DOHH2 (cell line): Measurements from ENCODE around the gene AUTS2.

ENCODE experiments used
- H3F3A ChIP-seq: fragments of 200-600 bp; sonication (generic), shearing (Covaris generic); 2 replicates; pipeline ENCODE4 v1.6.0; 2016; ENCODE audit warnings: antibody characterized with exemption, mild to moderate bottlenecking; ENCODE audit not compliant: control insufficient read depth, insufficient read depth
- H3K27ac ChIP-seq: fragments of 200-600 bp; sonication (generic); 2 replicates; pipeline ENCODE4 v1.5.1; 2014; ENCODE audit warnings: low read depth, mild to moderate bottlenecking, low read length, moderate library complexity
- H3K27me3 ChIP-seq: fragments of 200-600 bp; sonication (generic); 2 replicates; pipeline ENCODE4 v1.6.1; 2014; ENCODE audit warnings: mild to moderate bottlenecking, low read length, mixed read lengths; ENCODE audit not compliant: control insufficient read depth
- H3K36me3 ChIP-seq: fragments of 200-600 bp; sonication (generic); 2 replicates; pipeline ENCODE4 v1.6.1; 2014; ENCODE audit warnings: mild to moderate bottlenecking, low read length, moderate library complexity, mixed read lengths; ENCODE audit not compliant: control insufficient read depth
- H3K4me1 ChIP-seq: fragments of 200-600 bp; sonication (generic); 2 replicates; pipeline ENCODE4 v1.6.1; 2014; ENCODE audit warnings: mild to moderate bottlenecking, low read length, mixed read lengths; ENCODE audit not compliant: control insufficient read depth
- H3K4me2 ChIP-seq: fragments of 200-600 bp; sonication (generic); 2 replicates; pipeline ENCODE4 v1.6.0; 2014; ENCODE audit warnings: mild to moderate bottlenecking, low read length, moderate library complexity
- H3K4me3 ChIP-seq: fragments of 200-600 bp; sonication (generic); 2 replicates; pipeline ENCODE4 v1.5.1; 2014; ENCODE audit warnings: mild to moderate bottlenecking, low read length, mixed read lengths
- H3K79me2 ChIP-seq: fragments of 200-600 bp; sonication (generic); 2 replicates; pipeline ENCODE4 v1.6.1; 2014; ENCODE audit warnings: mild to moderate bottlenecking, low read length, mixed read lengths; ENCODE audit not compliant: control insufficient read depth
- H3K9me2 ChIP-seq: fragments of 200-600 bp; sonication (generic); replicated peaks from 2 replicates; pipeline ENCODE4 v1.6.1; 2014; ENCODE audit warnings: mild to moderate bottlenecking, low read length, mixed read lengths; ENCODE audit not compliant: control insufficient read depth
- H3K9me3 ChIP-seq: fragments of 200-600 bp; sonication (generic); 2 replicates; pipeline ENCODE4 v1.6.1; 2014; ENCODE audit warnings: antibody characterized with exemption, low read length, mixed read lengths; ENCODE audit not compliant: control insufficient read depth, insufficient read depth
- H4K20me1 ChIP-seq: fragments of 200-600 bp; sonication (generic); 2 replicates; pipeline ENCODE4 v1.6.0; 2014; ENCODE audit warnings: low read depth, mild to moderate bottlenecking, antibody characterized with exemption, low read length, moderate library complexity; ENCODE audit not compliant: control insufficient read depth, insufficient read depth
- EZH2phosphoT487 ChIP-seq: fragments of 200-600 bp; sonication (generic); IDR thresholded peaks from 2 replicates; pipeline ENCODE4 v1.6.1; 2017; ENCODE audit warnings: borderline replicate concordance, mild to moderate bottlenecking, antibody characterized with exemption, low read length, moderate library complexity, mixed read lengths
- TF ChIP-seq, protein P1 (sequence below): fragments of 200-600 bp; sonication (generic); IDR thresholded peaks from one replicate; pipeline ENCODE4 v1.5.1; 2014; ENCODE audit warnings: antibody characterized with exemption, mild to moderate bottlenecking, low read depth, low read length; ENCODE audit not compliant: poor library complexity, severe bottlenecking

The AUTS2 gene

DNA sequence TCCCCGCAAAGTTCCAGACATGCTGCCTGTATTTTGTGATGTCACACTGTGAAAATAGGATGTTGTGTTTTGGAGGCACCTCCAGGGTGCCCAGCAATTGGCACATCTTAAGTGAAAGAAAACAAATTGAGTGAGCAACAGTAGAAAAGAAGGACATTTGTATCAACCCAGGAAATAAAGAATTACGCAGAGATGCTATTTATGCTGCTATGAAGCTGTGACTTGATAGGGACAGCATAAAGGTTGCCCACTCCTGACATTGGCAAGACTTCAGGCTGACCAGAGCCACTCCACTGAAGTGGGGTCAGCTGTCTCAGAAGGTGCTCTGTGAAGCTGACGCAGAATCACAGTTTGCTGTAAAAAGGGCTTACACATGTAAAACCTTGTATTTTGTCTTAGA is 803.8 kb downstream of the AUTS2 start:
- Histone ChIP-seq H3F3A (peaks cover 23% of the 10 kb centered on the region), H3K9me2 (no peaks in the 10 kb centered on the region), H3K79me2 (no peaks in the 10 kb centered on the region), H3K4me3 (no peak overlapping the region), H3K36me3 (peaks cover 6% of the 10 kb centered on the region), H3K4me1 (peaks cover 69% of the 10 kb centered on the region), H3K4me2 (peak overlapping the region; percentile 53; the same call in 1 of the 2 replicates), H3K27ac (no peak overlapping the region), H3K27me3 (no peaks in the 10 kb centered on the region), H4K20me1 (no peaks in the 10 kb centered on the region), H3K9me3 (no peaks in the 10 kb centered on the region)
- TF ChIP-seq, protein P1, sequence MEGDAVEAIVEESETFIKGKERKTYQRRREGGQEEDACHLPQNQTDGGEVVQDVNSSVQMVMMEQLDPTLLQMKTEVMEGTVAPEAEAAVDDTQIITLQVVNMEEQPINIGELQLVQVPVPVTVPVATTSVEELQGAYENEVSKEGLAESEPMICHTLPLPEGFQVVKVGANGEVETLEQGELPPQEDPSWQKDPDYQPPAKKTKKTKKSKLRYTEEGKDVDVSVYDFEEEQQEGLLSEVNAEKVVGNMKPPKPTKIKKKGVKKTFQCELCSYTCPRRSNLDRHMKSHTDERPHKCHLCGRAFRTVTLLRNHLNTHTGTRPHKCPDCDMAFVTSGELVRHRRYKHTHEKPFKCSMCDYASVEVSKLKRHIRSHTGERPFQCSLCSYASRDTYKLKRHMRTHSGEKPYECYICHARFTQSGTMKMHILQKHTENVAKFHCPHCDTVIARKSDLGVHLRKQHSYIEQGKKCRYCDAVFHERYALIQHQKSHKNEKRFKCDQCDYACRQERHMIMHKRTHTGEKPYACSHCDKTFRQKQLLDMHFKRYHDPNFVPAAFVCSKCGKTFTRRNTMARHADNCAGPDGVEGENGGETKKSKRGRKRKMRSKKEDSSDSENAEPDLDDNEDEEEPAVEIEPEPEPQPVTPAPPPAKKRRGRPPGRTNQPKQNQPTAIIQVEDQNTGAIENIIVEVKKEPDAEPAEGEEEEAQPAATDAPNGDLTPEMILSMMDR = no peak
- TF ChIP-seq EZH2phosphoT487 = no peak

DNA sequence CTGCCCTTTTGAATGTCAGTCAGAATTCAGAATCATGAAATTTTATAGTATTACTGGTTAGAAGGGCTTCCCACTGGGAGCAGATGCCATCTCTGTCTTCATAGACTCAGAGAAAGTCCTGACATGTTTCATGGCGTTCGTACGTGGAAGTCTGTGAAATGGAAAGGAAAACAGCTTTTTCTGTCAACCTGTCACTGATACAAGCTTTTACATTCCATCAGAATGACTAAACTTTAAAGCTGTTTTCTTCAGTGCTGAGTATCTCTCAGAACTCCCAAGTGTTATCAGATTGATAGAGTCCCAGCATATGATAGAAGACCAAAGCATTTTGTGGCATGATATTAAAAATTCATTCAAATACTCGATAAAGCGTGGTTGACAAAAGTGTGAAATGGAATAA is 807.0 kb downstream of the AUTS2 start:
- Histone ChIP-seq H3K4me1 (peaks cover 90% of the 10 kb centered on the region), H3K79me2 (no peaks in the 10 kb centered on the region), H3K36me3 (peaks cover 6% of the 10 kb centered on the region), H4K20me1 (no peaks in the 10 kb centered on the region), H3K9me3 (no peaks in the 10 kb centered on the region), H3K27me3 (no peaks in the 10 kb centered on the region), H3K4me2 (peak overlapping the region; percentile 80), H3K9me2 (no peaks in the 10 kb centered on the region), H3K4me3 (peak overlapping the region; percentile 60), H3K27ac (peak overlapping the region; percentile 90), H3F3A (peaks cover 52% of the 10 kb centered on the region)
- no peak for TF ChIP-seq EZH2phosphoT487
- TF ChIP-seq, protein P1 = no peak

DNA sequence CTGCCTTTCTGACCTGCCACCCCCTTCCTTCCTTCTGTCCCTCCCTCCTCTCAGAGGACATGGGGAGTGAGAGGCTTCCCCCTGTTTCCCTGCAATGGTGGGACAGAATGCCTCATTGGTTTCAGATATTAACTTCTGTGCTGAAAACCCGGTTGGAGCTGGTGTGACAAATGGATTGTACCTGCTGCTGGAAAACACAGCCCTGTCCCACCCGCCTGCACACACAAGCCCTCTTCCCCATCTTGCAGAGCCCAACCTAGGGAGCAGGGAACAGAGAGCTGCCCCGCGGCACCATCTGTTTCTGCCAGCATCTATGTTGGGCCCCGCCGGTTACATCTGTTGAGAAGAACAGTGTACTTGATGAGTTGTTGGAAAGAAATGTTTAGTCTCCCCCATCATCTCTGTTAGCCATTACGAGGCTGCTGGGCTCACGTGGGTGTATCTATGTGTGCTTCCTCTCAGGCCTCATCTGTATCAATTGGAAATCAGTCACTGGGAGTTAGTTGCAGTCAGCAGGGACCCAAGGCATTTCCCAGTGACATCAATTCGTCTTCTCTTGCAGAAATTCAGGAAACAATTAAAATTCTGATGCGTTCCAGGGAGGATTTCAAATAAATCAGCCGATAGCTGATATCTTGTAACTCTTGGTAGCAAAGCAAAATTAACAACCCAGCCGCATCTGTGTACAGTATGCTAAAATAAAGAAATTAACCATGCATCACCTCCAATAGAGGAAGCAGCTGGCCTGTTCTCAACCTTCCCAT is 808.1 kb downstream of the AUTS2 start:
- Histone ChIP-seq H3K27ac (peak overlapping the region; percentile 90), H3K4me2 (peak overlapping the region; percentile 80), H3K27me3 (no peaks in the 10 kb centered on the region)

More for the DNA sequence above, 808.1 kb downstream of the AUTS2 start:
- H3K4me3 ChIP-seq = peak overlapping the region; percentile 60
- H3K4me1 ChIP-seq = peaks cover 89% of the 10 kb centered on the region
- H3F3A ChIP-seq = peaks cover 55% of the 10 kb centered on the region
- H3K79me2 ChIP-seq = no peaks in the 10 kb centered on the region
- no peaks in the 10 kb centered on the region for H3K9me2 ChIP-seq
- H3K9me3 ChIP-seq = no peaks in the 10 kb centered on the region
- H3K36me3 ChIP-seq = peaks cover 6% of the 10 kb centered on the region
- TF ChIP-seq, protein P1 = no peak
- no peaks in the 10 kb centered on the region for H4K20me1 ChIP-seq
